Smooth muscle cell (in vitro differentiated cells): Measurements from ENCODE around the gene SPRR1A. TPM values are rescaled to one million over a fixed set of nuclear protein-coding genes. Genes with fewer than 3 reads are reported as not detected.

Experiments
- DNase-seq: peaks from one replicate; lab custom pipeline; 2025; ENCODE audit not compliant: unreplicated experiment; lab: John Stamatoyannopoulos, UW
- H2AFZ ChIP-seq: fragments of 200-600 bp; sonication (generic); 2 replicates; pipeline ENCODE4 v1.6.0; 2016; ENCODE audit warnings: antibody characterized with exemption, low read depth, mild to moderate bottlenecking
- H3F3A ChIP-seq: fragments of 200-600 bp; sonication (generic); 2 replicates; pipeline ENCODE4 v1.6.0; 2017; ENCODE audit warnings: antibody characterized with exemption, low read depth
- H3K27ac ChIP-seq: fragments of 200-600 bp; sonication (generic); 2 replicates; pipeline ENCODE4 v1.5.1; 2016; ENCODE audit warnings: low read depth, mild to moderate bottlenecking
- H3K27me3 ChIP-seq: fragments of 200-600 bp; sonication (generic); 2 replicates; pipeline ENCODE4 v1.6.1; 2016; ENCODE audit warnings: low read depth, mild to moderate bottlenecking
- H3K36me3 ChIP-seq: fragments of 200-600 bp; sonication (generic); 2 replicates; pipeline ENCODE4 v1.5.1; 2016; ENCODE audit warnings: low read depth
- H3K4me1 ChIP-seq: fragments of 200-600 bp; sonication (generic); 2 replicates; pipeline ENCODE4 v1.5.1; 2016; ENCODE audit warnings: low read depth
- H3K4me2 ChIP-seq: fragments of 200-600 bp; sonication (generic); 2 replicates; pipeline ENCODE4 v1.6.0; 2016; ENCODE audit warnings: mild to moderate bottlenecking
- H3K4me3 ChIP-seq: fragments of 200-600 bp; sonication (generic); 2 replicates; pipeline ENCODE4 v1.5.1; 2016; ENCODE audit warnings: mild to moderate bottlenecking
- H3K79me2 ChIP-seq: fragments of 200-600 bp; sonication (generic); 2 replicates; pipeline ENCODE4 v1.6.0; 2016; ENCODE audit warnings: low read depth, mild to moderate bottlenecking
- H3K9ac ChIP-seq: fragments of 200-600 bp; sonication (generic); 2 replicates; pipeline ENCODE4 v1.6.0; 2016; ENCODE audit warnings: low read depth
- H3K9me3 ChIP-seq: fragments of 200-600 bp; sonication (generic); replicated peaks from 2 replicates; pipeline ENCODE4 v1.5.1; 2016; ENCODE audit warnings: low read depth
- H4K20me1 ChIP-seq: fragments of 200-600 bp; sonication (generic); 2 replicates; pipeline ENCODE4 v1.6.0; 2016; ENCODE audit warnings: low read depth
- CTCF ChIP-seq: fragments of 200-600 bp; sonication (generic); IDR thresholded peaks from 2 replicates; pipeline ENCODE4 v1.5.1; 2017; ENCODE audit warnings: borderline replicate concordance, mild to moderate bottlenecking, antibody characterized with exemption; ENCODE audit not compliant: insufficient read depth, poor library complexity, severe bottlenecking
- WGBS: methylation state at CpG from one replicate; pipeline ENCODE4 v1.1.7; 2016; ENCODE audit warnings: low lambda C conversion rate; 5-methylcytosine and 5-hydroxymethylcytosine counted together
- polyA plus RNA-seq: library from polyadenylated mRNA; unstranded; fragments of >200 nt; fragmentation: Nextera tagmentation; extraction: Ambion mirVana; gene quantifications from 2 replicates; pipeline ENCODE4 v1.2.1, GENCODE V29; 2016
- total RNA-seq: library from RNA; depleted of rRNA; stranded (reverse); fragments of >200 nt; gene quantifications from 2 replicates; pipeline ENCODE4 v1.2.3, GENCODE V29; 2014

SPRR1A gene
- total and polyA plus RNA-seq, 2 experiments from 2014 or later = 18.0 TPM; not detected in 1

GRCh38 chr1:153030895-153031294 is 47.0 kb downstream of the SPRR1A start, which contains the start of gene SPRR1B:
Gene SPRR1B (plus strand): TSS chr1:153031203. CDS start chr1:153032346, 1,143 bp downstream.
- no peaks in the 10 kb centered on the region for H3K9me3 ChIP-seq
- H3K79me2 ChIP-seq = no peaks in the 10 kb centered on the region
- no peaks in the 10 kb centered on the region for H3K27me3 ChIP-seq
- TF ChIP-seq CTCF = no peak
- H4K20me1 ChIP-seq = no peaks in the 10 kb centered on the region
- H3F3A ChIP-seq = no peaks in the 10 kb centered on the region
- no peak within 1 kb of the TSS for H3K4me3 ChIP-seq
- no peak within 1 kb of the TSS for H3K9ac ChIP-seq
- no peaks in the 10 kb centered on the region for H3K36me3 ChIP-seq
- no peak within 1 kb of the TSS for H2AFZ ChIP-seq
- DNase-seq = no peak
- no peak within 1 kb of the TSS for H3K27ac ChIP-seq
- H3K4me1 ChIP-seq = no peaks in the 10 kb centered on the region
- no peak within 1 kb of the TSS for H3K4me2 ChIP-seq

- no peak overlapping the region for H3K4me2 ChIP-seq
- no peaks in the 10 kb centered on the region for H3K27me3 ChIP-seq
- no peaks in the 10 kb centered on the region for H3K9me3 ChIP-seq
- H3F3A ChIP-seq = no peaks in the 10 kb centered on the region
- no peaks in the 10 kb centered on the region for H3K79me2 ChIP-seq
- DNase-seq = no peak
- no peak for TF ChIP-seq CTCF
- no peak overlapping the region for H3K4me3 ChIP-seq
- H3K27ac ChIP-seq = no peak overlapping the region
- H3K36me3 ChIP-seq = no peaks in the 10 kb centered on the region
- no peak overlapping the region for H3K9ac ChIP-seq
- no peaks in the 10 kb centered on the region for H3K4me1 ChIP-seq
- no peaks in the 10 kb centered on the region for H4K20me1 ChIP-seq
- no peak overlapping the region for H2AFZ ChIP-seq
Measured at GRCh38 chr1:153032073-153032472, 48.2 kb downstream of the SPRR1A start.

GRCh38 chr1:153032677-153033308 is 48.9 kb downstream of the SPRR1A start:
- WGBS = 53% methylated on average over 3 of the region's 3 CpGs
- Histone ChIP-seq H3F3A (no peaks in the 10 kb centered on the region), H2AFZ (no peak overlapping the region), H3K27ac (no peak overlapping the region), H3K9ac (no peak overlapping the region), H3K4me1 (no peaks in the 10 kb centered on the region), H3K79me2 (no peaks in the 10 kb centered on the region), H3K4me3 (no peak overlapping the region), H3K27me3 (no peaks in the 10 kb centered on the region), H3K4me2 (no peak overlapping the region), H3K36me3 (no peaks in the 10 kb centered on the region), H3K9me3 (peaks cover 3% of the 10 kb centered on the region), H4K20me1 (no peaks in the 10 kb centered on the region)
- DNase-seq = no peak
- no peak for TF ChIP-seq CTCF

- no peaks in the 10 kb centered on the region for H3F3A ChIP-seq
- H4K20me1 ChIP-seq = no peaks in the 10 kb centered on the region
- DNase-seq = no peak
- no peak overlapping the region for H2AFZ ChIP-seq
- no peaks in the 10 kb centered on the region for H3K36me3 ChIP-seq
- no peak overlapping the region for H3K4me3 ChIP-seq
- H3K4me1 ChIP-seq = no peaks in the 10 kb centered on the region
- WGBS = 74% methylated on average over 1 of the region's 1 CpG
- H3K9ac ChIP-seq = no peak overlapping the region
- H3K27me3 ChIP-seq = no peaks in the 10 kb centered on the region
- H3K79me2 ChIP-seq = no peaks in the 10 kb centered on the region
- H3K9me3 ChIP-seq = peaks cover 8% of the 10 kb centered on the region
- no peak for TF ChIP-seq CTCF
- H3K4me2 ChIP-seq = no peak overlapping the region
- no peak overlapping the region for H3K27ac ChIP-seq
Measured at GRCh38 chr1:153035211-153035610, 51.3 kb downstream of the SPRR1A start.
